GM21381 (cell line): ENCODE data around the gene ARHGAP26.
A peak's percentile ranks its signal among the peaks of the same experiment; 100 is the strongest.
"Not testable (repeated sequence)": the region's sequence is repeated elsewhere in the genome, so short reads cannot be mapped to it uniquely, and the experiment has no call there.

Experiments used
- ATAC-seq: cut with Tn5 transposase; IDR thresholded peaks from one replicate; pipeline ENCODE4 v1.9.1; 2021; ENCODE audit warnings: mild to moderate bottlenecking, moderate library complexity; ENCODE audit not compliant: unreplicated experiment

Gene ARHGAP26

GRCh38 chr5:143105216-143105905 lies 335.2 kb downstream of the ARHGAP26 start:
- ATAC-seq: no peak

- ATAC-seq: no peak
These were observed 336.0 kb downstream of the ARHGAP26 start for GRCh38 chr5:143106174-143106573.

DNA sequence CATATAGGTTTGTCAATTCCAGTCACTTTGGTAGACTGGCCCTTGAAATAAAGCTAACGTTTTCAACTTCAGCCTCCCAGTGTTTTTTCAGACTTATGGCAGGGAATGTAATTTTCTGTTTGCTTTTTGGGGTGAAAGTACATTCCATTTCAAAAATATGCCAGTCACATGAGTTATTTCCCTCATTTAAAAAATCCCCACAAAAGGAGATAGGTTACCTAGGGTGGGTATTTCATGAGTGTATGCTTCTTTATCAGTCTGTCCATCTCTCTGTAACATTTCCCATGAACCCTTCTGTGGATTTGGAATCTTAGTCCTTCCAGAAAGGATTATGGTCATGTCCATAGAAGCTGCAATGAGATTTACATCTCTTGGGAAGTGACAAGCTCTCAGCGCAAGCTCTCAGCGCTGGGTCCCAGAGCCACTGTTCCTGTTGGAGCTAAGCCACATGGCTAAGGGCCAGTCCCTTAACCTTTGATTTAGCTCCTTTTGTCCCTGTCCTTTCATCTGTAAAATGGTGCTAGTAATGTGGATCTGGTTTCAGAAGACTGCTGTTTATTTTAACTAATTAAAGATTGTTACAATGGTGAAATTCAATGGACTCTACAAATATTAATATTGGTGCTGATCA lies 338.4 kb downstream of the ARHGAP26 start:
- ATAC-seq: no peak

DNA sequence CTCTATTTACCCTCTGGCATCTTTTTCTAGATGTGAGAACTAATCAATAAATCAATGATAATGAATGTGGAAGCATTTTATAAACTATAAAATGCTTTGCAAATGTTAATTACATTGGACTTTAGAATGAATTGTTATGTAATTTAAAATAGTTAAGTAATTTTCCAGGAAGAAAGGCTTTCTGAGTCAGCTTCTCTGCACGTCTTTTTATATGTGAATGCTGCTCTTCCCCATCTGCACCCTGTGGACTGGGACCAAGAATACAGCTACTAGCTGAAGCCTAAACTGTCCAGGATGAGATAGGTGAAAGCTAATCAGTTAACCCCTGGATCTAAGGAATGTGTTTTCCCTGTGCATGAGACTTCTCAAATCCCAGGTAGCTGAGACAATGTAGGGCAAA lies 340.4 kb downstream of the ARHGAP26 start:
- ATAC-seq: no peak

DNA sequence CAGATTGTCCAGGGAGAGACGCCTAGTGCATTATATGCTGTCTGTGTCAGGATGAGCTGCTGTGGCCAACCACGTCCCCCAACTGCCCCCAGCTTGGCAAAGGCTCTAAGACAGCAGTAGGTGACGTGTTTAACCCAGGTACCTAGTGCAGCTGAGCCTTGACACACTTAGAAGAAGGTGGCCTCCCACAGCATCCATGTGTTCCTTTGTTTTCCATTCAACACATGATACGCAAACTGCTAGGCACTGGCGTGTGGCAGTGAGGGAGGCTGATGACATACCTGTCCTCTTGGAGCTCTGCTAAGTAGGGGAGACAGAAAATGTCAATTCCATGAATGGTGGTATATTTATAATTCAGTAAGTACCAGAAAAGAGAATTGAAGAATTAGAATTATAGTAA lies 341.6 kb downstream of the ARHGAP26 start:
- ATAC-seq: no peak

DNA sequence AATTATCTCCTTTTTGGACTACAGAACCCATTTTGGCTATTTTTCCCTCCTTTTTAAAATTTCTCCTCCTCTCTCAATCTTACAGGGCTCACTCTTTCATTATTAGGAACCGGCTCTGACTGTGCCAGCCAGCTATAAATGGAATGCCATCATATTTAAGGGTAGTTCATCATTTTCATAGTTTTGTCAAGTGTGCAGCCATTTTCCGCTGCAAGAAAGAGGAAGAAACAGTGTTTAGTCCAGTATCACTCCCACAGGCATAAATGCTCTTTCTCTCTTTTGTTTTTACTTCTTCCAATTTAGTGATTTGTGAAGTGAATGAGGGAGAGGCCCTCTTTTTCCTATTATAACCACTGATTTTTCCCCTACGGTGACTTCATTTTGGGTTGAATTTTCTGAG lies 343.3 kb downstream of the ARHGAP26 start:
- ATAC-seq: no peak

- ATAC-seq: peak; percentile 39
These were observed 344.3 kb downstream of the ARHGAP26 start for GRCh38 chr5:143114481-143114880.

DNA sequence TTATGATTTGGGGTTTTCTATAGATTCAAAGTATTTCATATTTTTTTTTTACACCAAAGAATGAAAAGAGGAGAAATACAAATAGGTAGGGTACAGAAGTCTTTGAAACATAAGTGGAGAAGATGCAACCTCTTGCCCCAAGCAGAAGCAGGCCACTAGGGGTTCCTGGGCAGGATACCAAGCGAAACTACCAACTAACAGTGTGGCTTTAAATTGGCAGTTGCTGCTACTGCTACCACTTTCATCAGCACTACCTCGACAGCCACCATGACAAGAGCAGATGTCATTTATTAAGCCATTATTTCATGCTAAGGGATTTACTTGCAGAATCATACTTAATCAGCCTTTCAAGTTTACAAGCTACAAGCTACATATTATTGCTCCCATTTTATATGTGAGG lies 345.2 kb downstream of the ARHGAP26 start:
- ATAC-seq: no peak

DNA sequence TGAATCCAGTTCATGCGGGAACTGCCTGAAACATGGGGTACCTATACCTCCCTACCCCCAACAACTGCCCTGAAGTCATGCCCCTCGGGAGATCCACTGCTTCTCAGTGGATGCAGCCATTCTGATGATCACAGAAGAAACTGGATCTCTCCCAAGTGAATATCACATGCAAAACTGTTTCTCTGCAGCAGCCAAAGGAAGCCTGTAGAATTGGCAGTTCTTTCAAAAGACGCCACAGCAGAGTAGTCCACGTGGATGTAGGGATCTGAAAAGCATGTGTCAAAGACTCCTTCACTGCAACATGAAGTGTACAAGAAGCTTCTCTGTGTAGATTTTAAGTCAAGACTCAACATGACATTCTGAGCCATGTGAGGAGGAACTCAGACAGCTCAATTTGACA lies 346.6 kb downstream of the ARHGAP26 start:
- ATAC-seq: no peak

DNA sequence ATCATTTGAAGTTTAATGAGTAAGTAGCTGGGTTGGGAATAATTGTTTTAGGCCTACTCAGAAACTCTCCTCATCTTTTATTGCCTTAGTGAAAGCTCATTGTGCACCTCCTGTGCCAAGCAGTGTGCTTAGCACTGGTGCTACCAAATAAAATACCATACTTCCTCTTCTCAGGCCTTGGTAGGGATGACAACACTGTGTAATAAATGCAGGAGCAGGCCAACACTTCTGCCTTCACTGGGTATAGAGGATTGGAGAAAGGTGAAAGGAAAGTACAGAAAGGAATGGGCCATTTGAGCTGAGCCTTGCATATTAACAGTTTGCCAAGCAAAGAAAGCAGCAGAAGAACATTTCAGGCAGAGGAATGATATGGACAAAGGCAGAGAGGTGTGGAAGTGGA lies 347.6 kb downstream of the ARHGAP26 start:
- no peak for ATAC-seq

DNA sequence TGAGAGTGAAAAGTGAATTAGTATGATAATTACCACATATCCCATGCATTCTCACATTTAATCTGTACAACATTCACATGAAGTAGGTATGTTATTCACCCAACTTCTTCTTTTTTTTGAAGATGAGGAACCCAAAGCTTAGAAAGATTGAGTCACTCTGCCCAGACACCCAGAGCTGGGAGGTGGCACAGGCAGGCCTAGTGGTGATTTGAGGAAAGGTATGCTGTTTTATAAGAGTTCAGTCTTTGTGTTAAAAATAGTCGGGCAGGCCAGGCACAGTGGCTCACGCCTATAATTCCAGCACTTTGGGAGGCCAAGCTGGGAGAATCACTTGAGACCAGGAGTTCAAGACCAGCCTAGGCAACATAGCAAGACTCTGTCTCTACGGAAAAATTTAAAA lies 348.0 kb downstream of the ARHGAP26 start:
- no peak for ATAC-seq

DNA sequence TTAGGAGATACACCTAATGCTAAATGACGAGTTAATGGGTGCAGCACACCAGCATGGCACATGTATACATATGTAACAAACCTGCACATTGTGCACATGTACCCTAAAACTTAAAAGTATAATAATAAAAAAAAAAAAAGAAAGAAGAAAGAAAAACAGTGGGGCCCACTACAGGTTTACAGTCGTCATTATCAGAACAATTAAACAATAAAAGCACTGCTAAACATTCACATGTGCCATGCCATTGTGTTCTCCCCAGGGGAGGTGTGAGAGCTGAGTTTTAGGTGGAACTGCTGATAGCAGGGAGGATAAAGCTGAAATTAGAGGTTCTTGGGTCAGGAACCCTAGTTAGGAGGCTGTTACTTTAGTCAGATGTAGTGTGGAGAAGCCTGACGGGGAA lies 348.6 kb downstream of the ARHGAP26 start:
- ATAC-seq: not testable (repeated sequence)

DNA sequence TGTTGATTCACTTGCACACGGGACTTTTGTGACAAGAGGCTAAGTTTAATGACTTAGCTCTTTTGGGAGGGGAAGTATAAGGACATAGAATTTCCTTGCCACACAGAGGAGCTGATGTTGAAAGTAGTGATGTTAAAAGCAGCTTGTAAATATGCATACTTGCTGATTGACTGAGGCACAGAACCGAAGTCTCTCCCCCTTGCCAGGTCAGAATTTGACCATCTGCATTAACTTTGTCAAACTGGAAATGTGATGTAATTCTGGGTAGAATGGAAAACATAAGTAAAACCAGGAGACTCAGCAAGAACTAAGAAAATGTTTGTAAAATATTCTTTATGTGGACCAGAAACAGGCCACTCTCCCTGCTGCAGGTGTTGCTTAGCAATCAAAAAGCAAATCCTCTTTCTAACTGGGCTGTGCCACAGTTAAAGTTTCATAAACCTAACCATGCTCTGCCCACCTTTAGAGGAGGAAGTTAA lies 349.2 kb downstream of the ARHGAP26 start:
- peak; percentile 47 for ATAC-seq

DNA sequence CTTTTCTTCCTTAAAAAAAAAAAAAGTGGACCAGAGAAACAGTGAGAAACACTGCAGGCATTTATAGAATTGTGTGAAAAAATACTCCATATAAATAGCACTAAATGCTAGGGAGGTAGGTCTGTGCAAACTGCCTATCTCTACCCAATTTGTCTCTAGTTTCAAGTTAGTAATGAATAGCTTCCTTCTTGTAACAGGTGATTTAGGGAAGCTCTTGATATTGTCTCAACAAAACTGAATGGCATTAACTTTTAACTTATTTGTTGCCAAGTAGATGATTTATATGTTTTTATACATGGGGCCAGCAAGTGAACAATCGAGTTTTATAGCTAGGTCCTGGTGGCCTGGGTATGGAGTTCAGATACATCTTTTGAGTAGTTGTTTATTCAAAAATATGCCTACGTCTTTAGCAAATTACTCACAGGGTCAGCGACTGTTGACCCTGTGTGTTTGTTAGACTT lies 349.7 kb downstream of the ARHGAP26 start:
- ATAC-seq: peak; percentile 25

DNA sequence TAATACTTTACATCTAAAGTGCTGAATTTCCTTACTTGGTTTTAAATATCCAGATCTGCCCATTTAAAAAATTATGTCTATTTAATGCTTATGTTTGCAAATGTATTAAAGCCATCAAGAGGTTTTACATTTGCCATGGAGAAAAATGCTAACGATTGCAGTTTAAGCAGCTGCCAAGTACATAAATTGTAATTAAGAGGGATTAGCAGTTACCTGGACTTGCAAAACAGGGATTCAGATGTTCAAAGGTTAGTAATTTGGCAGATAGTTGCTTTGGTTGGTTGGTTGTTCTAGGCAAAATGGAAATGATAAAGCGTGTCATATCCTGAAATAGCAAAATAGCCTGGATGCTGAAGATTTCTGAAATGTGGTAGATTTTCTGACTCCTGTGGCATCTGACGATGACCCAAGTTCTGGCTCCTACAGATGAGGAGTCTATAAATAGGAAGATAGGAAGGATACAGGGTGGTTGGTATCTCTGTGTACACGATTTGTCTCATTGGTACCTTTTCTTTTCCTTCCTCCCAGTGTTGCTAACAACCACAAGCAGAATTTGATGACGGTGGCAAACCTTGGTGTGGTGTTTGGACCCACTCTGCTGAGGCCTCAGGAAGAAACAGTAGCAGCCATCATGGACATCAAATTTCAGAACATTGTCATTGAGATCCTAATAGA lies 350.4 kb downstream of the ARHGAP26 start:
- no peak for ATAC-seq

DNA sequence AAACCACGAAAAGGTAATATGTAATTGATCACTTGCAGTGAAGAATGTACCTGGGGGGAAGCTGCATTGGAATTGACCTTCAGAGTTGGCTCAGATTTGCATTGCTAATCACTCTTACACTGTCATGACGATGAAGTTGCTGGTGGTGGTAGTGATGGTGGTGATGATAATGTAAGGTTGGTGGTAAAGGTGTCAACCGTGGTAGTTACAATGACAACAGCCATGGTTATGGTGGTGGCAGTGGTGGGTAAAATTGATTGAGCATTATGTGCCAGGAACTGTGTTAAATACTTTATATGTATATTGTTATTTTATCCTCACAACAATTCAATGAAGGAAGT lies 350.9 kb downstream of the ARHGAP26 start:
- no peak for ATAC-seq

DNA sequence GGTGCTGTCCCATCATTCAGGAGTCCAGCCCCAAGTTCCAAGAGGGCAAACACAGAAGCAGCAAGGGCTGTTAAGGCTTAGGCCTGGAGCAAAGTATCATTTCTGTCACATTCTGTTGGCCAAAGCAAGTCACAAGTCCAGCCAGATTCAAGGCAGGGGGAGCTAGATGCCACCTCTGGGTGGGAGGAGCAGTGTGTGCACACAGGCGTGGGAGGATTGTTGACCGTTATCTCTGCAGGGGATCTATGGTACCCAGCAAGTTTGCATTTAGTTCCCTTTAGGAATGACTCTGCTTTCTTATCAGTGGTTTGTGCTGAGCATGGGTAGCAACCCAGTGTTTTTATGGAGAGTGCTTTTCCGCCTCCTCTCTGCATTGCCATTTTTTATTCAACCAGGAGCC lies 354.4 kb downstream of the ARHGAP26 start:
- no peak for ATAC-seq

DNA sequence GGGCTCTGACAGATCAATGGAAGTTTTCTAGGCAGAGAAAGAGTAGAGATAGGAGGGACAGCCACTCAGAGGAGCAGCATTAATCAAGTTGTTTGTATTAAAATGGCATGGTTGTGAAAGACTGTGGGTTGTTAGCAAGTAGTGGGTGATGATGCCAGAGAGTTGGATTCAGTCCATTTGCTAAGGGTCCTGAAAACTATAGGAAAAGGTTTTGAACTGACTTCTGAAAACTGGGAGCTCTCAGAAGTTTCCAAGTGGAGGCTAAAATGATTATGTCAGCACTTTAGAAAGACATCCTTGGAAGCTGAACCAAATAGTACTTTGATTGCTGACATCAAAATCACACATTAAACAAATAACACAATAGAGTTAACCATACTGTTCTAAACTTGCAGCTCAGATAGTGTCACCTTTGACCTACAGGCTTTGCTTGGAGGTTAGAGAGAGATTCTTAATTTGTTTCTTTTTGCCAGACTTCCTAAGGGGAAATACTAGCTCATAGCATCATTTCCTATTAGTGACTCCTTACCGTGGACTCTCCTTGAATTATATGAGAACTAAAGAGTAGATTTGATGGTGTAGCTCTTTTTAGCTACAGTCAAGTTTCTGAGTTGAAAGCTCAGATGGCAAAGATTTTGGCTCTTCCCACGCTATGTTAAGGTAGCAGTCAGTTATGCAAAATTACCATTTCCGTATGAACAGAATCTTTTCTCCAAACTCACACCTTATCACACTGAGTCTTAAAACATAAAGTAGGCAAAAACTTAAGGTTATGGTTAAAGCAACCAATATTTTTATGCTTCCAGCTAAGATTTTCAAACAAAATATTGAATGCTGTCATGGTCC lies 356.2 kb downstream of the ARHGAP26 start:
- ATAC-seq: no peak

DNA sequence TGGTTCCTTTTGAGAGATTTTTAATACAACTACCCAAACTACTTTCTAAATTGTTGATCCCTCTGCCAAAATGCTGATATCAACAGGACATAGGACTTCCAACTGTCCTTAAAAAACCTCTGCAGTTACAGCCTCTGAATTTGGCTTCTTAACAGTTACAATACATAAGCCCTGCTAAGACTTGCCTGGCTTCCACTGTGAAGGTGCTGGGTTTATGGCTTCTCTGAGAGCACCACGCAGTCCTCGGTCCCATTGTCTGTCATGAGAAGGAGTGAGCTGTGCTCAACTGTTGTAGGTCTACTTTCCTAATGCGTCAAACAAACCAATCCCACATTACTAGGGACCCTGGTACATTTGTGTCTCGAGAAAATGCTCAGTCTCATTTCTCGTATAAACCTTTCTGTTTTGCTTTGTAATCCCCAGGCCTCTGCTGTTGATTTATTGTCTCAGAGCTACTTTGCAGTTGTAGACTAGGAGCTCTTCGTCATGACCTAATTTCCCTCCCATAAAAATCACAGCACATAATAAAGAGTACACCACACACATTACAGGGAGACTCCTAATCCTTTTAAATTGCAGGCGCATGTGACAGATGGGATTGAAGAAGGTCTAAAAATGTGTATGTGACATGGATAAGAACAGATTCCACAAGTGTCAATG lies 358.4 kb downstream of the ARHGAP26 start:
- no peak for ATAC-seq

DNA sequence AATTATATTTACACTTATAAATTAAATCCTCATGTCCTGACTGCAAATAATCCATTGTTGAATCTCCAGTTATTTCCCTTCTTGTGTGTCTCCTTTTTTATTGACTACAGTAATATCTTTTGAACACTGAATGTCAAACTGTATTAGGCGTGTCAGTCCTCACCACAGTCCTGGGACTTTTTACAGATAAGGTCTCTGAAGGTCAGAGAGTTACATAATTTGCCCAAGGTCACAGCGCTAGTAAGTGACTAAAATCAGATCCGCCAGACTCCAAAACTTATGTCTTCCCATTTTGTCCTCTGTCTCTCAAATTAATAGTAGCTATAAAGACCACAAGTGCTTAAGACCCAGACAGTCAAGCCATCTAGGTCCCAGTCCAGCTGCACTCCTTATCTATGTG lies 359.0 kb downstream of the ARHGAP26 start:
- ATAC-seq: no peak
